HepG2 (cell line): ENCODE measurements around the gene RBM15B. TPM values are rescaled to one million over a fixed set of nuclear protein-coding genes. Genes with fewer than 3 reads are reported as not detected.
"Not testable (repeated sequence)": the region's sequence is repeated elsewhere in the genome, so short reads cannot be mapped to it uniquely, and the experiment has no call there.

ENCODE experiments used
- ATAC-seq: fragments of 200-7000 bp; cut with Tn5 transposase; 3 replicates; pipeline ENCODE4 v1.9.1; 2020; ENCODE audit warnings: mild to moderate bottlenecking, moderate library complexity
- BruUV-seq: library from RNA; stranded (reverse); fragments of 400-500 nt; replicated peaks from 2 replicates; lab custom pipeline; 2021; lab: Mats Ljungman, UMichigan
- CTCF ChIA-PET: fragments of 300-600 bp; formaldehyde crosslinking; extraction: SDS; loops from one replicate; lab custom pipeline; 2021; ENCODE audit warnings: low total read pairs, inconsistent platforms, low intra/inter-chr PET ratio; lab: Yijun Ruan, JAX
- POLR2A ChIA-PET: fragments of 350-600 bp; sonication (Branson Sonifier 250); formaldehyde crosslinking; loops from one replicate; lab custom pipeline; 2020; ENCODE audit warnings: antibody characterized with exemption, inconsistent platforms; lab: Yijun Ruan, JAX
- DNase-seq: peaks from one replicate; pipeline ENCODE4 v3.0.0-alpha.2; 2015; ENCODE audit warnings: low spot score
- FAIRE-seq: peaks from 3 replicates; lab custom pipeline; 2011; peaks lifted over from hg19 to GRCh38; lab: Jason Lieb, UNC
- H2AFZ ChIP-seq: one replicate; pipeline ENCODE4 v1.6.1; 2011; ENCODE audit warnings: low read length, inconsistent platforms
- H3K27ac ChIP-seq: fragments of 300-600 bp; 3 replicates; pipeline ENCODE4 v1.8.0; 2011; ENCODE audit warnings: mixed run types, mild to moderate bottlenecking, mixed read lengths, low read length, inconsistent platforms; ENCODE audit not compliant: insufficient read depth; ENCODE audit errors: extremely low read length
- H3K27me3 ChIP-seq, 2 experiments: fragments of 200-600 bp in 1 of 2; 2 replicates in 1 of 2; 3 replicates in 1 of 2; pipeline versions ENCODE4 v1.6.0 to v1.8.0; 2011; ENCODE audit warnings: low read length in 2 of 2, mild to moderate bottlenecking in 2 of 2, moderate library complexity in 2 of 2, inconsistent platforms in 1 of 2; ENCODE audit not compliant: insufficient read depth in 2 of 2, control insufficient read depth in 1 of 2
- H3K36me3 ChIP-seq, 2 experiments: fragments of 200-600 bp in 1 of 2; replicated peaks in 1 of 2; 2 replicates in 1 of 2; 3 replicates in 1 of 2; pipeline versions ENCODE4 v1.5.1 to v1.8.0; 2011; ENCODE audit warnings: low read length in 2 of 2, inconsistent platforms in 1 of 2; ENCODE audit not compliant: insufficient read depth in 2 of 2, control insufficient read depth in 1 of 2
- H3K4me1 ChIP-seq: 2 replicates; pipeline ENCODE4 v1.5.1; 2012; ENCODE audit warnings: low read length, inconsistent platforms; ENCODE audit not compliant: insufficient read depth
- H3K4me2 ChIP-seq: 2 replicates; pipeline ENCODE4 v1.6.0; 2011; ENCODE audit warnings: low read depth, low read length, inconsistent platforms
- H3K4me3 ChIP-seq, 3 experiments: fragments of 200-600 bp in 1 of 3; sonication (generic), shearing (Covaris generic) in 1 of 3; replicated peaks in 1 of 3; 2 replicates each; pipeline ENCODE4 v1.5.1; 2011 to 2016; ENCODE audit warnings: low read length in 3 of 3, inconsistent platforms in 2 of 3, low read depth in 2 of 3, mild to moderate bottlenecking in 2 of 3, control low read depth in 1 of 3, mixed read lengths in 1 of 3; ENCODE audit not compliant: insufficient read depth in 1 of 3
- H3K79me2 ChIP-seq: one replicate; pipeline ENCODE4 v1.6.1; 2011; ENCODE audit warnings: low read length, inconsistent platforms; ENCODE audit not compliant: insufficient read depth
- H3K9ac ChIP-seq: 2 replicates; pipeline ENCODE4 v1.6.0; 2011; ENCODE audit warnings: mild to moderate bottlenecking, low read depth, low read length, inconsistent platforms; ENCODE audit not compliant: insufficient read depth
- H3K9me3 ChIP-seq: 2 replicates; pipeline ENCODE4 v1.5.1; 2012; ENCODE audit warnings: mild to moderate bottlenecking, low read length
- H4K20me1 ChIP-seq: 2 replicates; pipeline ENCODE4 v1.6.0; 2011; ENCODE audit warnings: inconsistent platforms, mild to moderate bottlenecking, low read length, moderate library complexity; ENCODE audit not compliant: insufficient read depth
- ATF4 ChIP-seq, 2 experiments: fragments of 450-650 bp in 1 of 2; sonication (generic) in 1 of 2; formaldehyde crosslinking; IDR thresholded peaks; 2 replicates each; pipeline versions ENCODE4 v1.5.0 to v1.8.0; 2020 to 2022; ENCODE audit warnings: mild to moderate bottlenecking in 1 of 2, missing genetic modification reagents in 1 of 2
- MXD1 ChIP-seq: sonication (generic); formaldehyde crosslinking; IDR thresholded peaks from 2 replicates; pipeline ENCODE4 v1.4.0; 2020; ENCODE audit warnings: mild to moderate bottlenecking, missing genetic modification reagents
- NCOA2 ChIP-seq: sonication (generic); formaldehyde crosslinking; IDR thresholded peaks from 2 replicates; pipeline ENCODE4 v1.8.0; 2022; ENCODE audit warnings: inconsistent platforms
- SNAPC5 ChIP-seq: sonication (generic); formaldehyde crosslinking; IDR thresholded peaks from 2 replicates; pipeline ENCODE4 v1.8.1; 2023; ENCODE audit warnings: mild to moderate bottlenecking, missing genetic modification reagents, borderline replicate concordance
- TFDP2 ChIP-seq: sonication (generic); formaldehyde crosslinking; IDR thresholded peaks from 2 replicates; pipeline ENCODE4 v1.4.0; 2020; ENCODE audit warnings: missing genetic modification reagents
- ZMYM2 ChIP-seq: sonication (generic); formaldehyde crosslinking; IDR thresholded peaks from 2 replicates; pipeline ENCODE4 v1.8.0; 2022; ENCODE audit warnings: mild to moderate bottlenecking, missing genetic modification reagents
- ZNF746 ChIP-seq: sonication (generic); formaldehyde crosslinking; IDR thresholded peaks from 2 replicates; pipeline ENCODE4 v1.8.0; 2022; ENCODE audit warnings: mild to moderate bottlenecking, missing genetic modification reagents
- WGBS: methylation state at CpG from one replicate; pipeline ENCODE4 v1.1.6; 2017; ENCODE audit warnings: low lambda C conversion rate; 5-methylcytosine and 5-hydroxymethylcytosine counted together
- in situ Hi-C: cut with HindIII; loops from 2 replicates; pipeline ENCODE4 v1.10.0; 2017; ENCODE audit warnings: low pct_unique_long_range_greater_than_20kb; ENCODE audit not compliant: extremely low pct_ligation_motif_present
- intact Hi-C: fragments of 100-400 bp; cut with micrococcal nuclease; formaldehyde crosslinking; loops from one replicate; pipeline ENCODE4 v1.10.0; 2022; ENCODE audit not compliant: unreplicated experiment
- polyA plus RNA-seq, 8 experiments: library from polyadenylated mRNA; depleted of rRNA in 3 of 8; stranded (reverse) in 7 of 8; unstranded in 1 of 8; fragments of >200 nt; fragmentation: Illumina TruSeq in 4 of 8; extraction: Trizol in 4 of 8; gene quantifications; 2 replicates each; pipeline versions ENCODE4 v1.2.1 to v1.2.3, GENCODE V29; 2011 to 2016; ENCODE audit warnings: low read depth in 4 of 8, missing spikeins in 1 of 8, mixed read lengths in 1 of 8; ENCODE audit not compliant: insufficient read depth in 1 of 8
- total RNA-seq, 5 experiments: library from RNA; depleted of rRNA; stranded (reverse); fragments of >200 nt; fragmentation: Illumina TruSeq; extraction: Trizol; gene quantifications; 2 replicates each; pipeline ENCODE4 v1.2.3, GENCODE V29; 2016; ENCODE audit warnings: low read depth in 1 of 5

Gene RBM15B
- total and polyA plus RNA-seq, 2 of the 13 experiments (the other 11 are each of a cell fraction or from before 2014, with no cell fraction given): 8.2 to 19.3 TPM

GRCh38 chr3:51362476-51362875 is 28.6 kb upstream of the RBM15B start:
- Histone ChIP-seq H3K79me2 (no peaks in the 10 kb centered on the region), H2AFZ (no peak overlapping the region), H3K27me3 (peaks cover 2 to 25% of the 10 kb centered on the region in 2 experiments; a peak in 4 of 5 replicates), H3K36me3 (no peaks in the 10 kb centered on the region), H4K20me1 (no peaks in the 10 kb centered on the region), H3K9ac (no peak overlapping the region), H3K9me3 (no peaks in the 10 kb centered on the region), H3K4me3 (no peak overlapping the region), H3K4me1 (no peaks in the 10 kb centered on the region), H3K27ac (no peak overlapping the region), H3K4me2 (no peak overlapping the region)
- BruUV-seq: no TSS peak
- WGBS: 36% methylated on average over 8 of the region's 9 CpGs
- FAIRE-seq (no peak), DNase-seq (no peak), ATAC-seq (no peak)
- TF ChIP-seq MXD1: no peak
- no peak for TF ChIP-seq ATF4 (CRISPR knock-in tag; IDR thresholded peaks at IDR 0.05)
- TF ChIP-seq ZMYM2 (CRISPR knock-in tag): no peak
- TF ChIP-seq ZNF746 (CRISPR knock-in tag): no peak
- no peak for TF ChIP-seq SNAPC5 (CRISPR knock-in tag)
- no peak for TF ChIP-seq NCOA2 (CRISPR knock-in tag)
- no peak for TF ChIP-seq TFDP2 (CRISPR knock-in tag)
- in situ Hi-C loops (no loop called here), intact Hi-C loops (no loop called here)
- CTCF ChIA-PET: no interaction called here
- POLR2A ChIA-PET: no interaction called here

GRCh38 chr3:51368276-51368675 is 22.8 kb upstream of the RBM15B start:
- H3K9me3 ChIP-seq, H2AFZ ChIP-seq, BruUV-seq, FAIRE-seq, H3K79me2 ChIP-seq, H3K36me3 ChIP-seq, H3K4me2 ChIP-seq, H3K4me1 ChIP-seq, intact Hi-C loops, in situ Hi-C loops, DNase-seq, H4K20me1 ChIP-seq, CTCF ChIA-PET, H3K4me3 ChIP-seq, POLR2A ChIA-PET, H3K27ac ChIP-seq, H3K27me3 ChIP-seq, H3K9ac ChIP-seq, ATAC-seq: not testable (repeated sequence)
- WGBS: 40% methylated on average over 1 of the region's 8 CpGs
